Spinal cord (tissue), 10 donors: ENCODE data around the gene TCF12. TPM values are rescaled to one million over a fixed set of nuclear protein-coding genes. Genes with fewer than 3 reads are reported as not detected.
"Not testable (repeated sequence)": the region's sequence is repeated elsewhere in the genome, so short reads cannot be mapped to it uniquely, and the experiment has no call there.

Experiments used
- DNase-seq, 6 donors: peaks; one replicate each; pipeline versions ENCODE4 v3.0.0 to v3.0.0-alpha.2; 2013 to 2015; ENCODE audit warnings: low spot score in 6 of 6, low read depth in 4 of 6
- H3K27ac ChIP-seq: one replicate; pipeline ENCODE4 v1.5.1; 2013; ENCODE audit warnings: low read depth, low read length, control low read depth
- H3K27me3 ChIP-seq: one replicate; pipeline ENCODE4 v1.6.1; 2013; ENCODE audit warnings: low read length; ENCODE audit not compliant: control insufficient read depth, insufficient read depth
- H3K36me3 ChIP-seq: one replicate; pipeline ENCODE4 v1.6.1; 2013; ENCODE audit warnings: low read length; ENCODE audit not compliant: control insufficient read depth, insufficient read depth
- H3K4me1 ChIP-seq: one replicate; pipeline ENCODE4 v1.6.1; 2013; ENCODE audit warnings: low read length; ENCODE audit not compliant: control insufficient read depth, insufficient read depth
- H3K4me3 ChIP-seq: one replicate; pipeline ENCODE4 v1.5.1; 2013; ENCODE audit warnings: low read depth, low read length, control low read depth
- H3K9me3 ChIP-seq: one replicate; pipeline ENCODE4 v1.6.1; 2013; ENCODE audit warnings: low read length; ENCODE audit not compliant: control insufficient read depth, insufficient read depth
- WGBS: methylation state at CpG from one replicate; pipeline ENCODE4 v1.1.5; 2013; ENCODE audit warnings: missing lambda C conversion rate; ENCODE audit not compliant: insufficient coverage; 5-methylcytosine and 5-hydroxymethylcytosine counted together
- polyA plus RNA-seq, 2 donors: library from polyadenylated mRNA; unstranded; fragments of 120-200 nt; gene quantifications; one replicate each; pipeline ENCODE4 v1.2.1, GENCODE V29; 2013; ENCODE audit not compliant: insufficient read length in 2 of 2
- total RNA-seq, 2 donors: library from RNA; depleted of rRNA in 1 of 2; stranded (reverse); fragments of 120-200 nt in 1 of 2; fragments of >200 nt in 1 of 2; gene quantifications; one replicate each; pipeline versions ENCODE4 v1.2.3 to v1.2.4, GENCODE V29; 2013 to 2014
- donor health status: healthy.

TCF12 gene
- total and polyA plus RNA-seq, 4 donors = 88.8 to 183 (median 135) TPM

DNA sequence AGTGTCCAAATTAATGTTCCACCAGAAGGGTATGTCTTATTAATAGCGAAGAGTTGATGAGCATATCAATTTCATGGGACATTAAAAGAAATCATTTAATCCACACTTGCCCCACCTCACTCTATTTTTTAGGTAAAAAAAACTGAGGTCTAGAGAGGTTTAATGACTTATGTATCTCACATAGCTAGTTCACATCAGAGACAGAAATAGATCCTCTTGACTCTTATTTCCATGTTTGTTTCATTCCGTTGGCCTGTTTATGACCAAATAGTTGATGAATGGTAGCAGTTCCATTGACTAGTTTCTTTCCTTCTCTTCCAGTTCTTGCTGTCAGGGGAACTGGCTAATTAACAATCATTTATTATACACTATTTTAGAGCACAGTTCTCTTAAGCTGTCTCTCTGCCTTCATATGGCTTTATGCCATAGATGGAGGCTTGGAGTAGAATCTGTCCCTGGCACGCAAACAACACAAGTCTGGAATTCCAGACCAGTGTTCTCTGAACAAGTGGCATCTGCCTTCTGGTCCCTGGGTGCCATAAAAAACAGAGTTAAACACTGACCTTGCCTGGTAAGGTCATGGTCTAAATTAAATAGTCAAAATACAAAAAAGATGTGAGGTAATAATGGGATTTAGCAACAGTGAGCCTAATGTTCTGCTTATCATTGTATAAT is 237.9 kb downstream of the TCF12 start:
- Histone ChIP-seq H3K27me3 (no peaks in the 10 kb centered on the region), H3K4me1 (peaks cover 5% of the 10 kb centered on the region), H3K27ac (no peak overlapping the region), H3K9me3 (peaks cover 3% of the 10 kb centered on the region), H3K36me3 (no peaks in the 10 kb centered on the region), H3K4me3 (no peak overlapping the region)
- peak in 2 of 6 donors; percentile 74 to 90 for DNase-seq
- 38% methylated on average over 1 of the region's 3 CpGs for WGBS

DNA sequence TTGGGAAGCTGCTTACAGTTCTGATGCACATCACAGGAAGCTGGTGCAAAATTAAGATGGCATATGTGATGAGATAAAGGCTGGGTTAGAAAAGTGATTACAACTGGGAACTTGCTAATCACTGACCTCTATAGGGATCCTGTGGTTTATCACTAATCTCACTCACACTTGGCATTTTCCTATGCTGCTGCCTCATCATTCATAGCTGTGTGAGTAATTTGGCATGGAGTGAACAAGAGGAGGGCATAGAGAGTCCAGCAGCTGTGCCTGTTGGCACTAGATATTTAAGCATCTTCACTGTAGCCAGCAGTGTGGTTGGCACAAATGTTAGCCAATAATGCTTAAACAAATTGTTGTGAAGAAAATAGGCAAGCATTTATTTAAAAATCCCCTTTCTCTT is 240.1 kb downstream of the TCF12 start:
- Histone ChIP-seq H3K27me3 (no peaks in the 10 kb centered on the region), H3K36me3 (no peaks in the 10 kb centered on the region), H3K27ac (peak overlapping the region; percentile 22), H3K4me1 (peaks cover 5% of the 10 kb centered on the region), H3K9me3 (no peaks in the 10 kb centered on the region), H3K4me3 (no peak overlapping the region)
- peak in 2 of 6 donors; percentile 88 to 89 for DNase-seq

DNA sequence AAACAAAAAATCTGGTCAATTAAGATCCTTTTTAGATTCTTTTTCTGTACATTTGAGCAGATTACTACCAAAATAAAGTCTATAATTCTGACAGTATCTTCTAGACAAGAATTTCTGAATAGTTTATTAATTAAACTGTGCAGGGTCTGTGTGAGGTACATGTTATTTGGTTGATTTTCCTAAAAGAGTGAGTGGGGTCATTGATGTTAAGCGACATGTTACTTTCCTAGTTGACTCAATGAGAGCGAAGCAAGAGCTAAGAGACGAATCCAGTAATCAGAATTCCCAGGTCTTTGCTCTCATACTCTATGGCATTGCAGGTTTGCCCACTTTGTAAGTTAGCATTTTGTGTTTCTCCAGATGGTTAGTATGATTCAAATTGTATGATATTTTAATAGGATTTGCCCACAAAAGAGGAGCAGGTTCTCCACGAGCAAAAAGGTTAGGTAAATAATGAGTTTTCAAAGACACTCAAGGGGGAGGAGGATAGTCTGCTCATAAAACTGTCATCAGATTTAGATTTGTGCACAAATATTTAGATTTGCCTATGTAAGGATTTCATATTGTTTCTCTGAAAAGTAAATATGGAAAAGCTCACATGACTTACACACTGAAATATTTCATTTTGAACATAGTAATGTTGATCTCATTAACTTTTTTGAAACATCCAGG is 240.7 kb downstream of the TCF12 start:
- Histone ChIP-seq H3K9me3 (no peaks in the 10 kb centered on the region), H3K36me3 (no peaks in the 10 kb centered on the region), H3K27ac (peak overlapping the region; percentile 22), H3K27me3 (no peaks in the 10 kb centered on the region), H3K4me3 (no peak overlapping the region), H3K4me1 (peaks cover 5% of the 10 kb centered on the region)
- WGBS = 47% methylated on average over 3 of the region's 4 CpGs
- peak in 1 of 6 donors; percentile 19 for DNase-seq

DNA sequence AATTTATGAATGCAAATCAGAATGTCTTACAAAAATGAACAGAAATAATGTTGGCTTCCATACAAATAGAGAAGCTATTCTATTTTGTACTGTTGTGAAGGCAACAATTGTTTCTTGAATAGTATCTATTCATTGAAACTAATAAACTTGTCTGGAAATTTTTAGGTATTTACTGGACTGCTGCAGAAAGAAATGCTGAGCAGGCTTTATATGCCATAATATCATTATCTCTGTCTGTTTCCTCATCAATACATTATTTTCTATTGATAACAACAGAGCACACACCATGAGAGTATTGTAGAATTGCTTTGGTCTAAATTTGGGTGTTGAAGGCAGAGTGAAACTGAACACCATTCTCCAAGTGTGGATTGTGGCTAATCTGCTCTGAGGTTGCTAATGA is 241.3 kb downstream of the TCF12 start:
- no peak for DNase-seq
- no peak overlapping the region for H3K27ac ChIP-seq
- no peaks in the 10 kb centered on the region for H3K36me3 ChIP-seq
- H3K4me1 ChIP-seq = peaks cover 5% of the 10 kb centered on the region
- no peaks in the 10 kb centered on the region for H3K9me3 ChIP-seq
- H3K27me3 ChIP-seq = no peaks in the 10 kb centered on the region
- H3K4me3 ChIP-seq = no peak overlapping the region

DNA sequence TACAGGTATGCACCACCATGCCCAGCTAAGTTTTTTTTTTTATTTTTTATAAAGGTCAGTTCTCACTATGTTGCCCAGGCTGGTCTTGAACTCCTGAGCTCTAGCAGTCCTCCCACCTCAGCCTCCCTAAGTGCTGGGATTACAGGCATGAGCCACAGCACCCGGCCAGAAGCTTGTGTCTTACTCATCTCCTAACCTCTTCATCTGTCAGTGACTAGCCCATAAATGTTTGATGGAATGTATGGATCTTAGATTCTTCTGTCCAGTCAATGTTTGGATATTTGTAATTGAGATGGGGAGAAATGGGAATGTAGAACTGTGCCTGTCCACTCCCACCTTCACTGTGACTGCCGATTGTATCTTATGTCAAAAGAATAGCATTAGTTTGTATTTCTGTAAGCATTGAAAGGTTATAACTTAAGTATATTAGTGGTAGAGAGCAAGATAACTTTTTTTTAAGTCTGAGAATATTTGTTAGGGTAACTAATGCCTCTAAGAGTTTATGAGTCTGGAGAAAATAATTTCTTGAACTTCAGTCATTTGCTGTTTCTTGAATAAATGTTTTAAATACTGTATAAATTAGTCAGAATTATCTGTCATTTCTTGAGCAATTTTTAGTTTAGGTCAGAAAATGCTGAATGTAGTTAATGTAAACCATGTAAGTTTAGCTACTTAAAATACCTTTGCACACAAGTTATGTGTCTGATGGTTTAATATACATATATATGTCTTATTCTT is 242.5 kb downstream of the TCF12 start:
- Histone ChIP-seq H3K9me3 (no peaks in the 10 kb centered on the region), H3K4me1 (peaks cover 5% of the 10 kb centered on the region), H3K36me3 (no peaks in the 10 kb centered on the region), H3K27ac (no peak overlapping the region), H3K27me3 (no peaks in the 10 kb centered on the region), H3K4me3 (no peak overlapping the region)
- WGBS = no CpG with 5 or more reads among the region's 2 CpGs
- no peak for DNase-seq

DNA sequence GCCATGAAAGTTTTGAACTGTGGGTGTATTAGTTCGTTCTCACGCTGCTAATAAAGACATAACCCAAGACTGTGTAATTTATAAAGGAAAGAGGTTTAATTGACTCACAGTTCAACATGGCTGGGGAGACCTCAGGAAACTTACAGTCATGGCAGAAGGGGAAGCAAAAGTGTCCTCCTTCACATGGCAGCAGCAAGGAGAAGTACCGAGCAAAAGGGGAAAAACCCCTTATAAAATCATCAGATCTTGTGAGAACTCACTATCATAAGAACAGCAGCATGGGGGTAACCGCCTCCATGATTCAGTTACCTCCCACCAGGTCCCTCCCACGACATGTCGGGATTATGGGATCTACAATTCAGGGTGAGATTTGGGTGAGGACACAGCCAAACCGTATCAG is 245.8 kb downstream of the TCF12 start:
- H3K4me1 ChIP-seq, H3K36me3 ChIP-seq, H3K4me3 ChIP-seq, DNase-seq, H3K27ac ChIP-seq, H3K9me3 ChIP-seq, H3K27me3 ChIP-seq: not testable (repeated sequence)
- no CpG with 5 or more reads among the region's 7 CpGs for WGBS

DNA sequence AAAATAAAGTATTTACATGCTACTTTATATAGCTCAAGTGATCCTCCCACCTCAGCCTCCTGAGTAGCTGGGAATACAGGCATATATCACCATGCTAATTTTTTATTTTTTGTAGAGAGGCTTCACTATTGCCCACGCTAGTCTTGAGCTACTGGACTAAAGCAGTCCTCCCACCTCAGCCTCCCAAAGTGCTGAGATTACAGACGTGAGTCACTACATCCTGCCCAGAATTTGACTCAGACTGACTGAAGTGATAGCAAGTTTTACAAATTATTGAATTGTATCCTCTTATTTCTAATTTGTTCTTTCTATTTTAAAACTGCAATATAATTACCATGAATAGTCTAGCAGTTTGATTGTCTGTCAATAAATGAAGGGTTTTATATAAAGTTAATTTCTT is 247.5 kb downstream of the TCF12 start:
- no peak overlapping the region for H3K27ac ChIP-seq
- no peaks in the 10 kb centered on the region for H3K9me3 ChIP-seq
- H3K36me3 ChIP-seq = no peaks in the 10 kb centered on the region
- no peaks in the 10 kb centered on the region for H3K4me1 ChIP-seq
- H3K4me3 ChIP-seq = no peak overlapping the region
- no peak for DNase-seq
- no CpG with 5 or more reads among the region's 2 CpGs for WGBS
- no peaks in the 10 kb centered on the region for H3K27me3 ChIP-seq

DNA sequence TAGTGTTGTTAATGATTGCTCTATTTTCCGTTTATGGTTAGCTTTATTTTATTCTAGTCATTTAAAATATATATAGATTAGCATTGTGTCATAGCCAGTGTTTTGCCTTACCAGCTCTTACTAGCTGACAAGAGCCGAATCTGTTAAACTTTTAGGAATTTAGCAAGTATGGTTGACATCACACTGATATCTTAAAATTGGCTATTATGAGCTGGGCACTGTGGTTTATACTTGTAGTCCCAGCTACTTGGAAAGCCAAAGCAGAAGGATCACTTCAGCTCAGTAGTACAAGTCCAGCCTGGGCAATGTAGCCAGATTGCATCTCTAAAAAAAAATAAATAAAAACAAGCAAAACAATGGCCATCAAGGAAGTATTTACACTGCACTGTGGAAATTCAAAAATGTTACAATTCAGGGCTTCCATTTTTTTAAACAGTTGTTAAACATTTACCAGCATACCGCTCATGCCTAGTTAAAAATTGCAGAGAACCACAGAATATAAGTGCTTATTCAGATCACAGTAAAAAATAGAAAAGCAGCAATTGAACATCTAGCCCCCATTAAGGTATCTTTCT is 249.5 kb downstream of the TCF12 start:
- no peak overlapping the region for H3K27ac ChIP-seq
- no peak for DNase-seq
- H3K9me3 ChIP-seq = no peaks in the 10 kb centered on the region
- no peaks in the 10 kb centered on the region for H3K27me3 ChIP-seq
- no CpG with 5 or more reads among the region's 3 CpGs for WGBS
- no peaks in the 10 kb centered on the region for H3K36me3 ChIP-seq
- no peak overlapping the region for H3K4me3 ChIP-seq
- H3K4me1 ChIP-seq = no peaks in the 10 kb centered on the region

DNA sequence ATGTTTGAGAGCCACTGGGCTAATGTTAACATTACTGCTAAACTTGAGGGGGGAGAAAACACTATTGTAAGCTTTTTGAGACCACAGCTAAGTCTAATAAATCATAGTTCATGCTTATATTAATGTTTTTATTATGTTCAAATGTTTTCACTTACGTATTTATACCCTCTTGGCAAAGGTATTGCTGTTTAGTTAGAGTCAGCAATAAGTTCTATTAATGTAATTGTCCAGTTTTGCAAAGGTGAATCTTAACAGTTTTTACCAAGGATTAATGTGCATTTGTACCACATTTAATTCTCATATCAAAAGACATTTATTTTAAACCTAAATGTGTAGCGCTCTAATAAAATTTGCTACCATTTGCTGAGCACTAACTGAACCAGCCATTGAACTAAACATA is 251.2 kb downstream of the TCF12 start:
- H3K4me3 ChIP-seq = no peak overlapping the region
- H3K36me3 ChIP-seq = no peaks in the 10 kb centered on the region
- no peaks in the 10 kb centered on the region for H3K27me3 ChIP-seq
- H3K4me1 ChIP-seq = no peaks in the 10 kb centered on the region
- WGBS = no CpG with 5 or more reads among the region's 2 CpGs
- no peak for DNase-seq
- H3K9me3 ChIP-seq = no peaks in the 10 kb centered on the region
- H3K27ac ChIP-seq = no peak overlapping the region
